Activated T-cell treated with anti-CD3 and anti-CD28 coated beads, Interleukin-2, amount 50 U/mL, for 1 hour (primary cell): ENCODE results near the gene SLC25A33.

Source experiments
- DNase-seq: peaks from one replicate; pipeline ENCODE4 v3.0.0-alpha.2; 2020

Gene SLC25A33

GRCh38 chr1:9589144-9589718 is 50.0 kb downstream of the SLC25A33 start:
- peak; percentile 56 for DNase-seq

- DNase-seq: no peak
These were observed 50.5 kb downstream of the SLC25A33 start for GRCh38 chr1:9589719-9590157.

GRCh38 chr1:9590201-9590600 is 50.9 kb downstream of the SLC25A33 start:
- no peak for DNase-seq

GRCh38 chr1:9590945-9591668 is 51.8 kb downstream of the SLC25A33 start:
- DNase-seq: no peak

- no peak for DNase-seq
These were observed 52.6 kb downstream of the SLC25A33 start for GRCh38 chr1:9591669-9592509.

GRCh38 chr1:9592510-9593075 is 53.3 kb downstream of the SLC25A33 start:
- no peak for DNase-seq

- no peak for DNase-seq
These were observed 53.9 kb downstream of the SLC25A33 start for GRCh38 chr1:9593147-9593491.

GRCh38 chr1:9593492-9594465 is 54.5 kb downstream of the SLC25A33 start:
- DNase-seq: no peak

- DNase-seq: no peak
These were observed 55.3 kb downstream of the SLC25A33 start for GRCh38 chr1:9594471-9595155.

- no peak for DNase-seq
These were observed 56.1 kb downstream of the SLC25A33 start for GRCh38 chr1:9595156-9595967.

GRCh38 chr1:9595968-9596340 is 56.7 kb downstream of the SLC25A33 start:
- no peak for DNase-seq

GRCh38 chr1:9596415-9597123 is 57.3 kb downstream of the SLC25A33 start:
- DNase-seq: no peak

- DNase-seq: no peak
These were observed 58.4 kb downstream of the SLC25A33 start for GRCh38 chr1:9597361-9598315.

- no peak for DNase-seq
These were observed 59.0 kb downstream of the SLC25A33 start for GRCh38 chr1:9598316-9598700.

- DNase-seq: no peak
These were observed 60.5 kb downstream of the SLC25A33 start for GRCh38 chr1:9599741-9600140.

- DNase-seq: no peak
These were observed 61.9 kb downstream of the SLC25A33 start for GRCh38 chr1:9600861-9601834.

GRCh38 chr1:9601942-9602793 is 62.9 kb downstream of the SLC25A33 start:
- DNase-seq: no peak
